HG03095 (cell line): ENCODE data around the gene SOX6.

Source experiments
- ATAC-seq: cut with Tn5 transposase; IDR thresholded peaks from one replicate; pipeline ENCODE4 v1.9.1; 2021; ENCODE audit warnings: moderate library complexity; ENCODE audit not compliant: unreplicated experiment

SOX6 gene

DNA sequence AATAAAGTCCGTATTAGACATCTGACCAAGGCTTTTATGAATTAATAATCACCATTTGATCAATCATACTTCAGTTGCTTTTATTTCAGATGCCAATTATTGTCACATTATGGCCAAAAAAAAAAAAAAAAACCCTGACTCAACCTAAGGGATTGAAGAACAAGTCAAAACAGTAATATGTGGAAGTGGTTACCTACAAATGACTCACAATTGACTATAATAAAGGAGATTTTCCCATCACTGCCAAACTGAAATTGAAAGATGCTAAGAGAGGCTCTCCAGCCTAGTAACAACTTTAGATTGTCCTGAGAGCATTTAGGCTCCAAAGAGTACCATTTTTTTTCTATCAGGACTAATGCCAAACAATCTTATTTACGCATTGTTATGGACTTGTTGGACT, 35.2 kb downstream of the SOX6 start:
- ATAC-seq, result no peak

DNA sequence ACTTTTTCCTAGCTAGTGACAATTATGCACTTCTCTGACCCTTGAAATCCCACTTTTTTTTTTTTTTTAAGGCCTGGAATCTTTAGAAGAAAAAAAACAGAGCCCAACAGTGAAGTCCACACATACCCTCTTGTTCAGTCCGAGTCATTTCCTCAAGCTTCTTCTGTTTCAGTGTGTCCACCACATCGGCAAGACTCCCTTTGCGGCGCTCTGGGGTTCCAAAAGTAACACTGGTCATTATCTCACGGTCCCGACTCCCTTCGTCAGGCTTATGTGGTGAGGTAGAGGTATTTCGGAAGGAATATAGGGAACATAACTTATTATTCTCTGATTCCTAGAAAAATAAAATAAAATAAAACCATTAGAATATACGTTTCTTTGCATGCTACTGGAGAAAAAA, 38.0 kb downstream of the SOX6 start:
- no peak for ATAC-seq

DNA sequence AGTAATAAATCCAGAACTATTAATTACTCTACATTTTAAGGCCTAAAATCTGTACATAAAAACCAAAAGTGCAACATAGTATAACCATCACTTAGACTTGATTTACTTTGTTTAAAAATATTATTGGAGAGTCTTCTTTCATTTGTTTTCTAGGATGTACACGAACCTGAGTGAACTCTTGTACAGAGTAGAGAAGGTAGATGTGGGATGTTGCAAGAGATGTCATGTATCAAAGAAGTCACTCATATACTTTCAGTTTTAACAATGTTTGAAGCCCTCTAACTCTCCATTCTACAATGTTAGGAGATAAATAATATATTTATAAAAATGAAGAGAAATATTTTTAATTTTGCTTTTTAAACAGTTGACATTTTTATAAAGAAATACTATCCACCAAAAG, 38.6 kb downstream of the SOX6 start:
- no peak for ATAC-seq

DNA sequence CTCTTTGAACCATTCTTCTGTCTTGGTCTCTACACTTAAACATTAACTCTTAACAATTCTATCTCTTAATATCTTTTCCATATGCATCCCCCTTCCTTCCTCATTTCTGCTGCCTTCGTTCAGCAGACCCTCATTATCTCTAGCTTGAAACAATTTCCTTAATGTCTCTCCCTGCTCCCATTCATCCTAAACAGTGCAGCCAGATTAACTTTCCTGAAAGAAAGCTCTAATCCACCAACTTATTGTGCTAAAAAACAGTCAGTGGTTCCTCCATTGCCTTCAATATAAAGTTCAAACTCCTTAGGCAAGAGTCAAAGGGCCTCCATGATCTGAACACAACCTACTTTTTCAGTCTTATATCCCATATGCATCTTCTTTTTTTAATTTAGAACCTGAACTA, 42.5 kb downstream of the SOX6 start:
- ATAC-seq, result no peak

DNA sequence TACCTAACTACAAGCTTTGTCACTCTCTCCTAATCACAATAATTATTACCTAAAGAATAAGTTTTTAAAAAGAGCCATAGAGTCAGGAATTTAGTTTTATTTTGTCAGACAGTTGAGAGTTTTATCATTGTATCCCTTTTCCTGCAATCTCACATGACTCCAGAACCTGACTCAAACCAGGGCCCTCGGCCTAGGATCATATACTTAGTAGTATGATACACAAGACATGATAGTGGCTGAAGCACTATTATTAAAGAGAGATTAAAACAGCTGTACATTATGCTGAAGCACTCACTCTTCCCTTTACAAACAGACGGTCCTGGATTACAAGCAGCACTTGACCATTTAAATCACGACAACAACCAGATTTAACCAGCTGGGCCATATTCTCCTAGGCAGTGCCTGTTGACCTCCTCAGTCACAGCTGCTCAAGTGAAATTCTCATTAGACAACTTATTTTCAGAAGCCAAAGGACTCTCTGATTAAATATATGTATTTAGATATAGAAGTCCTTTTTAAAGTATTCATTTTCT, 44.0 kb downstream of the SOX6 start:
- no peak for ATAC-seq

DNA sequence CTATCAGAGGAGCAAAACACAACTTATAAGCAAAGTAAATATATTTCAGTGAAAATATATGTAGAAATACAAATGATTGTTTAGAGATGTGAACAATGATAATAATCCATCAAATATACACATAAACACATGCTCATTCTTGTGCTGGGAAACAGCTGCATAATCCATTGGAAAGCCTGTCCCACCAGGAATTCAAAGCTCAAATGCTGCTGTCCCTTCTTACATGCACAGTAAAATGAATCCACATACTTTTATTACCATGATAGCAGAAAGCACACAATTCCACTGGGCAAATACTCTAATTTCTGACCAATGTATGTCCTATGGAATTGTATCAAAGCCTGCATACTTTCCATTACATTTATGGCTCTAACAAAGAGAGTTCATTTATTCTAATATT, 44.5 kb downstream of the SOX6 start:
- ATAC-seq, result no peak

DNA sequence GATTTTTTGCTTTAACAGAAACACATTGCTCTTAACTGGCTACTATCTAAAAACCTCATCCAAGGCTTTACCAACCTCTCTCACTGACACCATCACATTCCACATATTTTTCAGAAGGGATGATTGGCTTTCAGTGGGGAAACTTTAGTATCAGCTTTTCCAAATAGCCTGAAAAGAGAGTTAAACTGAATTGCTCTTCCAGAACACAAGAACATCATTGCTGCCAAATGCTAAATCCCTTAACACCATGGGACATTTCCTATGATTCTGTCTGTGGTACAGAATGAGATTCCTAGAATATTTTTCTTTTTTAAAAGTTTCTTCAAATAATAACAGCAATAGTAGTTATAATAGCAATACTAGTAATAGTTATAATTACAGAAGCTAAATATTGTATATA, 45.4 kb downstream of the SOX6 start:
- no peak for ATAC-seq

DNA sequence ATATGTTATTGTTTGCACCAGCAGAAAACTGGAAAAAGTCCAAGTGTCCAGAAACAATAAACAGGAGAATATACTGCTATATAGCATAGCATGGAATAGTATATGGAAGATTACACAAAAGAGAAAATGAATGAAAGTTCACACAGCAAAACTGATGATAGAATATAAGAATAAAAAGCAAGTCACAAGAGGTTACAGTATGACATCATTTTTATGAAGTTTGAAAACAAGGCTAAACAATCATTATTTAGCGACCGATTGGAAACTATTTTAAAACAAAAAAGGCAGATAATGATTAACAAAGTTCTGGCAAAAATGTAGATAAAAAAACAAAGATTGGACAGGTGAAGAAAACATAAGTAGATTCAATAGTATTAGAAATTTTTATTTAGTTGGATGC, 47.1 kb downstream of the SOX6 start:
- no peak for ATAC-seq

DNA sequence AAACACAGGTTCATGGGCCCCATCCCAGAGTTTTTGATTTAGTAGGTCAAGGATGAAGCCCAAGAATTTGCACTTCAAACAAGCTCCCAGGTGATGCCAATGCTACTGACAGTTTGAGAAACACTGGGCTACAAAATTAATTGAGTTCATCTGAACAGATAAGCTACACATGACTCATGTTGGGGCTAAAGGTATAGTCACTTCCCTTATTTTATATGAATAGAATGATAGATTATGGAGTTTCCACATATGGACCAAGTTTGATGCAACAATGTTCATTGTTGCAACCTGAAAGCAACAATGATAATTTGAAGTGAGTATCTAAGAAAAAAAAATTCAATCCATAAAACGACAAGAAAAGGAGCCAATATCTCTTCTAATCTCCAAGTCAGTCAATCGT, 54.9 kb downstream of the SOX6 start:
- no peak for ATAC-seq

DNA sequence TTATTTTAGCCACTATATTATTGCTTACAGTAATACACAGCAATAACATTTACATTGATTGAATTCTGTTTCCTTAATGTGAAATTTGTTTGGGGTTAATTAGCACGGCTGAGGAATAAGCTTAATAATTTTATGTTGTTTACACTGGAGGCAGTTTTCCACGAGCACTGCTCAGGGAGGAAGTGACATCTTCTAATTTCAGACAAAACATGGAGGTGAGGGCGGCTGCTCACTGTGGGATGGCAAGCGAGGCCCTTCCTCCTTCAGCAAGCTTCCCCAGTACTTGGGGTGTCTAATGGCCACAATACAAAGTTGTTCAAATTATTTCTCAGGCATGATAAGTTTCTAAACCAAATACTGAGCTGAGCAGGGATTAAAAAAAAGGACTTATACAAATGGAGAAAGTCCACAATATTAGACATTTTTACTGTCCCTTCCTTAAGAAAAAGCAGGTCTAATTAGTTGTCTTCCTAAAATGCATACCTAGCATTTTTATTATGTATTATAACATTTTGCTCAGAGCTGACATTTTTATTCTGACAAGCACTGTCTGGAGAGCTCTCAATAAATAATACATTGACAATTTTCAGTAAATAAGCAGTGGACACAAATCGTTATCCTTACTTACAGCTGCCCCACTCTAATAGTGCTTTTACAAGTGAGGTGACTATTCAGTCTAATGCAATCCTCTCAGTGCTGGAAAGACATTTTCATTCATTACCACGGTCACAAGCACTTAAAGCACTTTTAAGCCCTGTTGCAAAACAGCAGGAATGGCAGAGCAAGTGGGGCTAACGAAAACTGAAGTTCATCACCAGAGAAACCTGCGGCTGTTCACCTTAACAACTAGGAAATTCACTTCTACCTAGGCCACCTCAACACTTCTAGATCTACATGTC, 56.2 kb downstream of the SOX6 start:
- no peak for ATAC-seq

DNA sequence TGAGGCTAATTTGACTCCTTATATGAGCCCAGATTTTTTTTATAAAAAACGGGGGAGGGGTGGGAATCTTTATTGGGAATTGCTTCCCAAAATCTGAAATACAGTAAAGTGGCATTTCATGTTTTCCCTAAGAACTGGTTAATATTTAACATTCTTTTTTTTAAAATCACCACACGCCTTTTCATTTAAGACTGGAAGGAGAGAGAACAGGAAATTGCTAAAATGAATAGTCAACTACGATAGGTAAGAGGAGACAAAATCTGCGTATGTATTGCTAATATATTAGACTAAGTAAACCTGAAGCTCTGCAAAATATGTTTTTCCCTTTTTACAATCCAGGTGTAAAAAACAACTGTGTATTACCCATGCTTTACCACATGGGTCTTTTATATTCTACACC, 57.0 kb downstream of the SOX6 start:
- ATAC-seq, result no peak

DNA sequence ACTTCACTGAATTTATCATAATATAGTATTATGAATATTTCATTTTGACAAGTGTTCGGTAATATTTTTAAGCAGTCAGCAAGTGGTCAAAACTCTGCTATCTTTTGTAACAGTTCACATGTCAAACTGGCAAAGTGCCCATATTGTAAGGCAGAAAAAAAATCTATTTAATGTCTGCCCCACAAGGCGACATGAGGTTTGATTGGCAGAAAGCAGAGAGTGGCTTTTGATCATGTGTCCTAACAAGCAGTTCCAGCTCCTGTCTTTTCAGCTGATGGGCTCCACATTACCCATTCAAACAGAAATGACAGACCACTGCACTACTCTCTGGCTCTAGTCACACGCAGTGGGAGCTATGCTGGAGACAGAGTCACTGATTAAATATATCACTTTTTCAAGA, 59.0 kb downstream of the SOX6 start:
- ATAC-seq, result no peak

DNA sequence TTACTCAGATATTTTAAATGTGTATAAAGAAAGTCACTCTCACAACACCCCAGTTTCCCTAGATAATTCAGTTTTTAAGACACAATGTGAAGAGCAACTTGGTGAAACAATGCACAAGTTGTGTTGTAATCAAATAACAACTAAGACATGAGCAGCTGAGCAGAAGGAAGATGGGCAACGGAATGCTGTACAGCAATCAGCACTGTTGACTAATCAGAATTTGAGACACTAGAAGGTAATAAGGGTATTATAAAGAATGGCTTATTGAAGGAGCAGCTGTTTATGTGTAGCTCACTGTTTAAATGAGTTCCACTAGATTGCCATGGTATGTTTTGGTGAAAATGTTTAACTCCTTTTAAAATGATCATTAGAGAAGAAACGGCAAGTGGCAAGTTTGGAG, 60.1 kb downstream of the SOX6 start:
- ATAC-seq, result no peak

DNA sequence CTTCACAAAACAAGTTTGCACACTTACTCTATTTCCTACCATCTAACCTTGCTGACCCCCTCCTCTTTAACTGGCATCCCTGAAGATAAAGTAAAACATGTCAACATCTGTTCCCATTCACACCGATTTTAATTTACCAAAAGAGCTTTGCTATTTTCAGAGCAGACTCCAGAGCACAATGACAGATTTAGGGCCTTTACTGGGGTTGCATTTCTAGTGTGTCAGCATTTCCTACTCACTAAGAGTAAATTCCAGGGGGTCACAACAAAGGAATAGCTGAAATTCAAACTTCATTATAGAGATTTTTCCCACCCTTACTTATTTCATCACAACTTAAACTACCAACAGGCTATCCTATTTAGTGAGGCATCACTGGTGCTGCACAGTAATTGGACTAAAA, 60.8 kb downstream of the SOX6 start:
- ATAC-seq, result no peak

DNA sequence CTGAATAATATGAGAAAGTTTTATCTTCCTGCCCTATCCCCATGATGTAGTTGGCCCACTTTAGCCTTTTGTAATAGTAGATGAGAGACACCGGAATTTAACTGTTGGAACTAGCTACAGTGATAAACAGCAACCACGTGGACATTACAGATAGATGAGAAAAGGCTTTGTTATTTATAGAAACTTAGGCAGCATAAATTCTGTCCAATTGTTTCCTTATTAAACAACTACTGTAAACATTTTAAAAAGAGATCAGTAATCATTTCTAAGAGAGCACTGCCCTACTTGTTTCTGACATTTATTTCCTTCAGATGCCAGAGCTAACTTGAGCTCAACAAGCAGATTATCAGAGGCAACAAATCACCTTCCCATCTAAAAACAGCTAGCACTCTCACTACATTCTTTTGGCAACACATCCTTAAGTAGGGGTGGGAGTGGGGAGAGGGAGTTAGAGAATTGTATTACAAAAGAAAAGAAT, 63.1 kb downstream of the SOX6 start:
- ATAC-seq, result no peak

DNA sequence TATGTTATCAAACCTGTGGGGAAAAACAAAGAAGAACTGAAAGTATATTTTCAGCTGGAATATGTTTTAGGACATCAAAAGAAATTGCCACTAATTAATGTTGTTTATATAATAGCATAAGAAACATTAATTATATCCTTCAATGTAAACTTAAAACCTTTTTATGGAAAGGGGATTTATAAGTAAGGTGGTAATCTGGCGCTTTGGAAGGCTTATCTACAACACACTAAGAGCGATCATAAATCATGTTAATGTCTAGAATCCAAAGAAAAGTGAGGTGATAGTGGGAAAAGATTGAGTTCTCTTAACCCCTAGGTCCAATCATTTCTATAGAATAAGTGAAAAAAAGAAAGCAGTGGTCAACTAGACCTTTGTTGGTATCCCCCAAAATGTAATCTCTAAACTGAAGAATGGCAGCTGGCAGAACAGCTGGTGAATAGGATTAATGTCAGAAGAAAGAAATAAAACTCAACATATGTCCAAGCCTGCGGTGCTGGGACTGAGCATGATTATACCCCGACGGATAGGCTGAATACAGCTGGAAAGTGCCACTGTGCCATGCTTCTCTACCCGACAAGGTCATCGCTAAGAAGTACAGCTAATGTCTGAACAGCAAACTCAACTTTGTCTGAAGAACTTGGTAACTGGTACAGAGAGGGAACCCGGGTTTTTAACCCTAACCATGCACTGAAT, 64.0 kb downstream of the SOX6 start:
- ATAC-seq, result no peak

DNA sequence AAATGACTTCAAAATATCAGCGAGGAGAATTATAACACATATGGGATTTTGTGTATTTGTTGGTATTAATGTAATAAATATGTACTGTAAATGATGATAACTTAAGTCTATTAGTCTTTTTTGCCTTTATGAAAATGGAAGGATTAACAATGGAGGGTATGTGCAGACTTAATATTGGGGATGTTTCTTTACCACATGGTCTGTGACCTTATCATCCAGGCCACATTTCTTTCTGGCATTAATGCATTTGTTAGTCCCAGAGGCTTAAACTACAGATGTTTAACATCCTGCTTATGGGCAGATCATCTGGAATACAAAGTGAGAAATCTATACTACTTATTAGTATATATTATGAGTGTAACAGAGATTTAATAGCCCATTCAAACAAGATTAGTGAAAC, 64.6 kb downstream of the SOX6 start:
- no peak for ATAC-seq

DNA sequence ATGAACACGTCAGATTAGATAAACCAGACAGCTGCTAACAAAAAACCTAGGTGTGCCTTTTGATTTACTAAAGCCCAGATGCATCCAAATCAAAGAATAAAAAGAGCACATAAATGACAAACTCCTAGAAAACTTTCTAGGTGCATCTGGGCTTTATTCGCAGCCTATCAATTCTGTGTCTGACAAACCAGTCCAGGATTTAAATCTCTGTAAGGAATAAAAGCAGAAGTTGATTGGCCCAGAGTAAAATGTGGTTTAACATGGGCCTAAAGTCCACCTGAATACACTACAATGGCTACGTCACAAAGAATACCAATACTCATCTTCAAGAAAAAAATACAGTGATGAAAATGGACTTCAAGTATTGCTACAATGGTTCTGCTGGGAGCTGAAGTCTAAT, 66.8 kb downstream of the SOX6 start:
- no peak for ATAC-seq

DNA sequence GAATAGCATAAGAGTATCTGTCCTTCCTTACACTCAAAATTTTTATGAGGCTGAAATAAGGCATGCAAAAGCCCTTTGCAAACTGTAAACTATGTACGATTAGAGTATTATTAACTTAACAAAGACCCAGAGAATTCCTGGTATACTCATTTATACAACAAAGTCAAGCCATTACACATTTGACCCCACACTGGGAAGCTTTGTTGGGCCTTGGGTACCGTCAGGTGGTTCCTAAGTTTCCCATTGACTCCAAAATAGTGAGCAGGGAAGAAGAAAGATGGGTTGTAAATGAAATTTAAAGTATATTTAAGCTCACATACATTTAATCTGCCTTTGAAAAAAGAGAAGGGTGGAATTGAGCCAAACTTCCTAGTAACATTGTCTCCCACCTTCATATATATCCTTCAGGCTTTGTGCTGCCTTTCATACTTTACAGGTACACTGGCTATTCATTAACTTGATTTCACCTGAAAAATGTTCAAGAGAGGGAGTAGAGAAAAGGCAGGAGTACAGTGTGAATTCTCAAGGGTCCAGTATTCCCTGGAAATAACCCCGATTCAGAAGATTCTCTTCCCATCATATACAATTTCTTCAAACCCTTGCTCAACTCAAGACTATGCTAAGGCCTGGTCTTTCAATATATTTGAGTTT, 68.6 kb downstream of the SOX6 start:
- no peak for ATAC-seq

DNA sequence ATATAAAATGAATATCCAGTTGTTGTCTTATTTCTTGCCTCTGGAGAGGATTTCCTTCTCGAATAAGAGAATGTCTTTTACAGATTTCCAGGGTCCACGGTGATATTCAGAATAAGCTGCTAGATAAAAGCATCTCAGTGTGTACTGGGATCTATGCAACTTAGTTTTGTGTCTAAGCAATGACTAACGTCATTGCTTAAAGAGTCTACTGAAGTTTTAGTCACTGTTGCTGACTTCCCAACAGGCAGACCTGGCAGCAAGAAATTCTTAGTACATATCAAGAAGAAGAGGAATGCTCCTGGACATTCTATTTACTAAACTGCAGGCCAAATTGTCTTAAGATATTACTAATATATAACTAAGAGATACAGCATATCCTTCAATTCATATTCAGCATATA, 70.3 kb downstream of the SOX6 start:
- ATAC-seq, result no peak

DNA sequence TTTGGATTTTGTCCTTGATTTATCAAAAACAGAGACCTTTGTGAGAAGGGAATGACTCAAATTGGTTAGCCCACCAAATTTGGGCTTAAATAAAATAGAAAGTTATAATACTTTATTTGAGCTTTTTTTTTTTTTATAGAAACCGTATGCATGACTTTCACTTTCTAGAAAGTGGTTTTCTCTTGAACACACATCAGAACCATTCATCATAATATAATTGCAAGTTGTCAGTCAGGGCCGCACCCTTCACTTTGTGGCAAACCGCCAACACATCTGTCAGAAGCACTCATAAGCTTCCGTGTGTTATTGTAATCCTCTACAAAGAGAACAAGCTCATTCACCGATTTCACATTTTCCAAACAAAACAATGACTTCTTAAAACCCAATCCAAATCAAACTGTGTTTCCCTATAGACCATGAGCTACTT, 76.1 kb downstream of the SOX6 start:
- no peak for ATAC-seq

DNA sequence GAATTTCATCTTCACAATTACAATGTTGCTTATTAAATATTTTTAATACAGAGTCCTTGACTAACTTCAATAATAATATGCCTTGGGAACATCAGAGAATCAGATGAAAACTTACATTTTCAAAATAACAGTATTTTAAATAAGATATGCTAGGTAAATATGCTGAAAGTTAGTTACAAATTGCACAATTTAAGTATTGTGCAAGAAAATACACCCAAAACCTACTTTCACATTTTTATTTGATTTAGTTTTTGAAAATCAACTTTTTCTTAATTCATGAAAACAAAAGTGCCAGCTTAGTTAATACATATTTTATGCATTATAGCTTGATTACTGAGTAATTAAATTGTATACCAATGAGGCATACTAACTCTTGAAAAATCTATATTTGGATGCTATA, 76.8 kb downstream of the SOX6 start:
- ATAC-seq, result no peak
